ENCODE data around the gene CWC27.

Gene CWC27

GRCh38 chr5:65035211-65036206 is 266.8 kb downstream of the CWC27 start (continued):
- TF ChIP-seq SP7 (tag by site-specific recombination; IDR thresholded peaks at IDR 0.05) (peak; percentile 95), ZNF416 (tag by site-specific recombination; IDR thresholded peaks at IDR 0.05) (no peak), REST (tag by site-specific recombination; IDR thresholded peaks at IDR 0.05) (peak; percentile 36), ZNF184 (tag by site-specific recombination; IDR thresholded peaks at IDR 0.05) (peak; percentile 84), ZNF629 (tag by site-specific recombination; IDR thresholded peaks at IDR 0.05) (peak; percentile 98), RBAK (tag by site-specific recombination; IDR thresholded peaks at IDR 0.05) (0 out of 2 replicates have a peak, but pooled peaks have one; percentile 30), KLF16 (tag by site-specific recombination; IDR thresholded peaks at IDR 0.05) (peak; percentile 78; the same call in 1 of the 2 replicates), ZNF19 (tag by site-specific recombination; IDR thresholded peaks at IDR 0.05; ENCODE audit: low read depth) (0 out of 2 replicates have a peak, but pooled peaks have one; percentile 34), ZBTB7A (tag by site-specific recombination; IDR thresholded peaks at IDR 0.05; ENCODE audit: low read depth) (0 out of 2 replicates have a peak, but pooled peaks have one; percentile 51), ZNF302 (tag by site-specific recombination; IDR thresholded peaks at IDR 0.05; ENCODE audit: low read depth) (no peak), ZNF391 (tag by site-specific recombination; IDR thresholded peaks at IDR 0.05; ENCODE audit: borderline replicate concordance, low read depth) (no peak), TRIM28 (IDR thresholded peaks at IDR 0.05; ENCODE audit: borderline replicate concordance, low read length) (no peak), ZBTB17 (tag by site-specific recombination; IDR thresholded peaks at IDR 0.05) (peak; percentile 93), ZNF501 (tag by site-specific recombination; IDR thresholded peaks at IDR 0.05) (peak; percentile 89), ZNF701 (tag by site-specific recombination; IDR thresholded peaks at IDR 0.05) (no peak), ZNF658 (tag by site-specific recombination; IDR thresholded peaks at IDR 0.05) (0 out of 2 replicates have a peak, but pooled peaks have one; percentile 58), HOXD13 (CRISPR knock-in tag; IDR thresholded peaks at IDR 0.05; ENCODE audit: borderline replicate concordance) (no peak), HOXA7 (CRISPR knock-in tag; IDR thresholded peaks at IDR 0.05; ENCODE audit: borderline replicate concordance) (no peak), ZNF777 (tag by site-specific recombination; IDR thresholded peaks at IDR 0.05; ENCODE audit: borderline replicate concordance) (no peak), MEIS1 (CRISPR knock-in tag; IDR thresholded peaks at IDR 0.05; ENCODE audit: borderline replicate concordance) (no peak)
- TF ChIP-seq, protein P1, sequence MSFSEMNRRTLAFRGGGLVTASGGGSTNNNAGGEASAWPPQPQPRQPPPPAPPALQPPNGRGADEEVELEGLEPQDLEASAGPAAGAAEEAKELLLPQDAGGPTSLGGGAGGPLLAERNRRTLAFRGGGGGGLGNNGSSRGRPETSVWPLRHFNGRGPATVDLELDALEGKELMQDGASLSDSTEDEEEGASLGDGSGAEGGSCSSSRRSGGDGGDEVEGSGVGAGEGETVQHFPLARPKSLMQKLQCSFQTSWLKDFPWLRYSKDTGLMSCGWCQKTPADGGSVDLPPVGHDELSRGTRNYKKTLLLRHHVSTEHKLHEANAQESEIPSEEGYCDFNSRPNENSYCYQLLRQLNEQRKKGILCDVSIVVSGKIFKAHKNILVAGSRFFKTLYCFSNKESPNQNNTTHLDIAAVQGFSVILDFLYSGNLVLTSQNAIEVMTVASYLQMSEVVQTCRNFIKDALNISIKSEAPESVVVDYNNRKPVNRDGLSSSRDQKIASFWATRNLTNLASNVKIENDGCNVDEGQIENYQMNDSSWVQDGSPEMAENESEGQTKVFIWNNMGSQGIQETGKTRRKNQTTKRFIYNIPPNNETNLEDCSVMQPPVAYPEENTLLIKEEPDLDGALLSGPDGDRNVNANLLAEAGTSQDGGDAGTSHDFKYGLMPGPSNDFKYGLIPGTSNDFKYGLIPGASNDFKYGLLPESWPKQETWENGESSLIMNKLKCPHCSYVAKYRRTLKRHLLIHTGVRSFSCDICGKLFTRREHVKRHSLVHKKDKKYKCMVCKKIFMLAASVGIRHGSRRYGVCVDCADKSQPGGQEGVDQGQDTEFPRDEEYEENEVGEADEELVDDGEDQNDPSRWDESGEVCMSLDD (tag by site-specific recombination; IDR thresholded peaks at IDR 0.05) = peak; percentile 96
- TF ChIP-seq, protein P2, sequence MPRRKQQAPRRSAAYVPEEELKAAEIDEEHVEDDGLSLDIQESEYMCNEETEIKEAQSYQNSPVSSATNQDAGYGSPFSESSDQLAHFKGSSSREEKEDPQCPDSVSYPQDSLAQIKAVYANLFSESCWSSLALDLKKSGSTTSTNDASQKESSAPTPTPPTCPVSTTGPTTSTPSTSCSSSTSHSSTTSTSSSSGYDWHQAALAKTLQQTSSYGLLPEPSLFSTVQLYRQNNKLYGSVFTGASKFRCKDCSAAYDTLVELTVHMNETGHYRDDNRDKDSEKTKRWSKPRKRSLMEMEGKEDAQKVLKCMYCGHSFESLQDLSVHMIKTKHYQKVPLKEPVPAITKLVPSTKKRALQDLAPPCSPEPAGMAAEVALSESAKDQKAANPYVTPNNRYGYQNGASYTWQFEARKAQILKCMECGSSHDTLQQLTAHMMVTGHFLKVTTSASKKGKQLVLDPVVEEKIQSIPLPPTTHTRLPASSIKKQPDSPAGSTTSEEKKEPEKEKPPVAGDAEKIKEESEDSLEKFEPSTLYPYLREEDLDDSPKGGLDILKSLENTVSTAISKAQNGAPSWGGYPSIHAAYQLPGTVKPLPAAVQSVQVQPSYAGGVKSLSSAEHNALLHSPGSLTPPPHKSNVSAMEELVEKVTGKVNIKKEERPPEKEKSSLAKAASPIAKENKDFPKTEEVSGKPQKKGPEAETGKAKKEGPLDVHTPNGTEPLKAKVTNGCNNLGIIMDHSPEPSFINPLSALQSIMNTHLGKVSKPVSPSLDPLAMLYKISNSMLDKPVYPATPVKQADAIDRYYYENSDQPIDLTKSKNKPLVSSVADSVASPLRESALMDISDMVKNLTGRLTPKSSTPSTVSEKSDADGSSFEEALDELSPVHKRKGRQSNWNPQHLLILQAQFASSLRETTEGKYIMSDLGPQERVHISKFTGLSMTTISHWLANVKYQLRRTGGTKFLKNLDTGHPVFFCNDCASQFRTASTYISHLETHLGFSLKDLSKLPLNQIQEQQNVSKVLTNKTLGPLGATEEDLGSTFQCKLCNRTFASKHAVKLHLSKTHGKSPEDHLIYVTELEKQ (tag by site-specific recombination; IDR thresholded peaks at IDR 0.05; ENCODE audit: borderline replicate concordance) = peak; percentile 90
- TF ChIP-seq, protein P3, sequence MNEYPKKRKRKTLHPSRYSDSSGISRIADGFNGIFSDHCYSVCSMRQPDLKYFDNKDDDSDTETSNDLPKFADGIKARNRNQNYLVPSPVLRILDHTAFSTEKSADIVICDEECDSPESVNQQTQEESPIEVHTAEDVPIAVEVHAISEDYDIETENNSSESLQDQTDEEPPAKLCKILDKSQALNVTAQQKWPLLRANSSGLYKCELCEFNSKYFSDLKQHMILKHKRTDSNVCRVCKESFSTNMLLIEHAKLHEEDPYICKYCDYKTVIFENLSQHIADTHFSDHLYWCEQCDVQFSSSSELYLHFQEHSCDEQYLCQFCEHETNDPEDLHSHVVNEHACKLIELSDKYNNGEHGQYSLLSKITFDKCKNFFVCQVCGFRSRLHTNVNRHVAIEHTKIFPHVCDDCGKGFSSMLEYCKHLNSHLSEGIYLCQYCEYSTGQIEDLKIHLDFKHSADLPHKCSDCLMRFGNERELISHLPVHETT (tag by site-specific recombination; IDR thresholded peaks at IDR 0.05) = peak; percentile 86
- TF ChIP-seq, protein P4, sequence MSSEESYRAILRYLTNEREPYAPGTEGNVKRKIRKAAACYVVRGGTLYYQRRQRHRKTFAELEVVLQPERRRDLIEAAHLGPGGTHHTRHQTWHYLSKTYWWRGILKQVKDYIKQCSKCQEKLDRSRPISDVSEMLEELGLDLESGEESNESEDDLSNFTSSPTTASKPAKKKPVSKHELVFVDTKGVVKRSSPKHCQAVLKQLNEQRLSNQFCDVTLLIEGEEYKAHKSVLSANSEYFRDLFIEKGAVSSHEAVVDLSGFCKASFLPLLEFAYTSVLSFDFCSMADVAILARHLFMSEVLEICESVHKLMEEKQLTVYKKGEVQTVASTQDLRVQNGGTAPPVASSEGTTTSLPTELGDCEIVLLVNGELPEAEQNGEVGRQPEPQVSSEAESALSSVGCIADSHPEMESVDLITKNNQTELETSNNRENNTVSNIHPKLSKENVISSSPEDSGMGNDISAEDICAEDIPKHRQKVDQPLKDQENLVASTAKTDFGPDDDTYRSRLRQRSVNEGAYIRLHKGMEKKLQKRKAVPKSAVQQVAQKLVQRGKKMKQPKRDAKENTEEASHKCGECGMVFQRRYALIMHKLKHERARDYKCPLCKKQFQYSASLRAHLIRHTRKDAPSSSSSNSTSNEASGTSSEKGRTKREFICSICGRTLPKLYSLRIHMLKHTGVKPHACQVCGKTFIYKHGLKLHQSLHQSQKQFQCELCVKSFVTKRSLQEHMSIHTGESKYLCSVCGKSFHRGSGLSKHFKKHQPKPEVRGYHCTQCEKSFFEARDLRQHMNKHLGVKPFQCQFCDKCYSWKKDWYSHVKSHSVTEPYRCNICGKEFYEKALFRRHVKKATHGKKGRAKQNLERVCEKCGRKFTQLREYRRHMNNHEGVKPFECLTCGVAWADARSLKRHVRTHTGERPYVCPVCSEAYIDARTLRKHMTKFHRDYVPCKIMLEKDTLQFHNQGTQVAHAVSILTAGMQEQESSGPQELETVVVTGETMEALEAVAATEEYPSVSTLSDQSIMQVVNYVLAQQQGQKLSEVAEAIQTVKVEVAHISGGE (tag by site-specific recombination; conservative IDR thresholded peaks at IDR 0.05; ENCODE audit: low read depth) = no peak; the same call in 1 of the 2 replicates
